GM21786 (cell line): ENCODE results near the gene DYNC1I1.

ENCODE experiments used
- ATAC-seq: cut with Tn5 transposase; IDR thresholded peaks from one replicate; pipeline ENCODE4 v1.9.1; 2021; ENCODE audit not compliant: unreplicated experiment

Gene DYNC1I1

DNA sequence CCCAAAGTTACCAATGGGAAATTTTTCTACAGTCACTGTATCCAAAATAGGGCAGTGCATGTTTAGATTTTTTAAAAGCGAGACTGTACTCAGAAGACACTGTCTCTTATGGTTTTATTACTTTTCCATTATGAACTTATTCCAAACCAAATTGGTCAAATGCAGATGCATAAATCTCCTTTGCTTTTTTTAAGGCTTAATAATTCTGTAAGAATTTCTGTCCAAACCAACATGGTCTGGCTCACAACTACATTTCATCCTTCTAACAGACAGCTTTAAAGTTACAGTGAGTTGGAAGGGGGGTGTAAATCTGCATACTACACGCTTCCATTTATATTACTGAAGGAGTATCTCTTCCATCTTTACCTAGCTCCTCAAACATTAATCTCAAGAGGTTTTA, 350.4 kb downstream of the DYNC1I1 start:
- no peak for ATAC-seq

DNA sequence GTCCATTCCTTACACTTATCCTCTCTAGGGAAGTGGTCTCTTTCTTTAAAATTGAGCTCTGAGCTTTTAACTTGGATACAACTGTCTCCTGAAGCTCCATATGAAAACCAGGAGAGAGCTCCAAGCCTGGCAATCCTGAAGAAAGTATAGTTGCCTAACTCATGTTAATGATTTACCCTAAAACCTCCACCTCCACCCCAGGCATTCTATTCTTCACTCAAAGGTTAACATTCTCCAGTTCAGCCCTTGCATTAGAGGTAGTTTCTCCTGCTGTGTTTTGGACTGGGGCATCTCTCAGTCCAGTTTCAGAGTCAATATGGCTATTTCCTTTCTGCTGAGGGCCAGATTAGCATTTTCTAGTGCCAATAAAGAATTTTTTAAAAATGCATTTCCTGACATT, 354.0 kb downstream of the DYNC1I1 start:
- no peak for ATAC-seq

DNA sequence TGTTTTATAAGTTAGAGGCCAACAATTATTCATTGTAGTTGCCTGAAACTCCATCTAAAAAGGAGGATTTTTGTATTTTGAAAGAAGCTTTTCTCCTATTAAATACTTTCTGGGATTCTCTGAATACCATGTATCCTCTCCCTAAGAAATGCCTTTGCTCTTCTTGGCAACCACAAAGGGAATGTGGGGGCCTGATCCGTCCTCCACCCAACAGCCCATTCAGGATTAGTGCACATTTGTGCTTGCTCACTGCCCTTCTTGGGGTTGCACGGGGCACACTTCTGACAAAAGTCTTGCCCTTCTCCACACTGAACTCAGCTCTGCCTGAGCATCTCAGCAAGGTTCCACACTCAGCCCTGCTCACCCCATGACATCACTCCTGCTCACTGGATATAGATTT, 355.4 kb downstream of the DYNC1I1 start:
- no peak for ATAC-seq

DNA sequence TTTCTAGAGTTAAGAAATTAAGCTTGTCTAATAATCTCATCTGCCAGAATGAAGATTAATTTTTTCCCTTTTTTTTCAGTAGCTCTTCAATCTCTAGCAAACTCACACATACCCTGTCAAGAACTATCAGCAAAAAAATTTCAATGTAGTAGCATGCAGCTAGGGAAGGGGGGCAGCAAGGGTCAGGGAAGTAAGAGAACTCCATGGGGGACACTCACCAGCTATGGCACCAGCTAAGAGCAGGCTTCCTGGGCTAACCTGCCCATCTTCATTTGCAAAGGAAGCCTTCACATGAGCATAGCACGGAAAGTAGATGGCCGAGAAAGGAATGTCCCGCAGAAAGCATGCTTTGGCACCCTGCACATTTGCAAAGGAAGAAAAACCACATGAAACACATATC, 359.2 kb downstream of the DYNC1I1 start:
- ATAC-seq = no peak

DNA sequence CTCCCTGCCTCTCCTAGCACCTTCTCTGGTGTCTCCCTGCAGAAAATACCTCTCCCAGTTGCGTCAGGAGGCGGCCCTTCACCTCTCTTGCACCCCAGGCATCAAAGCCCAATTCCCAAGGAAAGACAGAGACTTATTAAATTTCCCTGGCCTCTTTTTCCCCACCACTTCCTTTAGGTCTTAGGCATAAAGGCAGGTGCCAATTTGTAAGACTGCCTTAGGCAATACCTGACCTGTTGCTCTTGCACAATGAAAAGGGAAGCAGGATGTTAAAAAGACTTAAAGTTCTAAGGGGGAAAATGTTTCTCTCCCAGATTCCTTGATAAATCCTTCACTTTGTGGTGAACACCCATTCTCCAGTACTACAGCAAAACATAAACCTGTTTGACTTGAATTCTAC, 362.9 kb downstream of the DYNC1I1 start:
- no peak for ATAC-seq

DNA sequence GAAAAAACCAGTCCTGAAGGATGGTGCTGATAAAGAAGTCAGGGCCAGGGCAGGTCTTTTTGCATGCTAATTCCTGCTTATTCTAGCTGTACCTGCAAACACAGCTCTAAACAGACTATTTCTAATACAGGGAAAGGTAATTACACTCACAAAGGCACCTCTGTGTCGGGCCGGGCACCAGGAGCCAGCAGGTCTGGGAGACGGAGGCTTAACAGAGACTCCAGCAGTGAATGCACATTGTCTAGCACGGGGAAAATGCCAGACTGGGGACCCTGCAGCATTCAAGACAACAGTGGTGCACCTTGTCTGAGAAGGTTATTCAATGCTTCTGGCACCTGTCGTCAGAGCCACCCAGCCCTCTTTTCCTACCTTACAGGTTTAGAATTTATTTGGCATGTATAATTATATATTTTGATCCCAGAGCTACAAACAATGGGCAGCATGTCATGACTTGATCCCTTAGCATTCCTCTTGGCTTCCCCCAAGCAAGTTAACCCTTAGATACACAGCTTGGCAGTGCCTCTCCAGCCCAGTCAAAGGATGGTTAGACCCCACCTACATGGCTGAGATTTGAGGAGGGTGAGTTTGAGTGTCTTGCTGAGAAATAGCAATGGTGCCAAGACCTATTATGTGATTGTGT, 364.4 kb downstream of the DYNC1I1 start:
- no peak for ATAC-seq

DNA sequence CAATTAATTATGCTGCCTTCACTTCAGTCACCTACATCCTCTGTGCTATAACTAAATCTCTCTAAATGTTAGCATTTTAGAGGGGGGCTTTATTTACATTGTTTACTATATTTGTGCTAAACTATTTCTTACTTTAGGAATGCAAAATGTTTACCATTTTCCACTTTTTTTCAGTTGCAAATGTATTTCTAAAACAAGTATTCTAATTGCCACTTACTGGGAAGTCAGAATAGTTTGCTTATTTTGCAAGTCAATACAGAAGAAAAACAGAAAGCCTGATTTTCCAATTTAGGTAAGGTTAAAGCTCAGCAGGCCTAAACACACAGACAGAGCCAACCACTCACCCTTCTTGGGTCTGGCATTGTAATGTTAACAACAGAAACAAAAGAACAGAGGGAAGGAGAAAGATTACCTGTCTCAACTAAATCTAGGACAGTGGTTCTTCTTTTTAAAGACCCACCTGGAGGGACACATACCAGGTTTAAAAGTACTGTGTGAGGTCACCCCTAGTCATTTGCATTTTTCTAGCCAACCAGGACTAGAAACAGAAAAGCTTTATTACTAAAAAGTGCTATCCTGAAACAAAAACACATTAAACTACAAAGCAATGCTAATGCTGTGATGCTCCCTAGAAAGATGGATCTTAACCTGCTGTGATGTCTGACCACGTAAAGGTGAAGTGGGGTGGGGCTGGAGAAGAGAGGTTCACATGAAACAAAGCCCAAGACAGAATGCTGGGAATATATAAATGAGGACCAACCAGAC, 371.3 kb downstream of the DYNC1I1 start:
- no peak for ATAC-seq

DNA sequence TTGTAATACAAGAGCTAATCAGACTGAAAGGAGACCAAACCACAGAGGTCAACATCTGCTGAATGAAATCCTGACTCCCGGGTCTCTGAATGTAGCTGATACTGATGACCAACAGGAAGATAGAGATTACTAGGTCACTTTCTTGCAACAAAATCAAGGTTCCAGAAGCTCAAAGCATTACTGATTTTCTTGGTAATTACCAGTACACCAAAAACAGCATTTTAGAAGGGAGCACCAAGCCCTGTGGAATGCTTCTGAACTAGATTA, 371.8 kb downstream of the DYNC1I1 start:
- no peak for ATAC-seq
